GM12874 (cell line): Measurements from ENCODE around the gene PDGFA.

Source experiments
- CTCF ChIP-seq: IDR thresholded peaks from 2 replicates; pipeline ENCODE4 v1.5.1; 2011; ENCODE audit warnings: low read depth, mild to moderate bottlenecking, control low read depth, low read length, moderate library complexity; ENCODE audit not compliant: insufficient read depth

PDGFA gene

GRCh38 chr7:459584-460373 lies 59.9 kb downstream of the PDGFA start:
- no peak for TF ChIP-seq CTCF

GRCh38 chr7:458511-459245 lies 61.0 kb downstream of the PDGFA start:
- no peak for TF ChIP-seq CTCF

- no peak for TF ChIP-seq CTCF
These were observed 61.7 kb downstream of the PDGFA start for GRCh38 chr7:457814-458510.

GRCh38 chr7:455110-455928 lies 64.3 kb downstream of the PDGFA start:
- no peak for TF ChIP-seq CTCF

- TF ChIP-seq CTCF = no peak
These were observed 65.1 kb downstream of the PDGFA start for GRCh38 chr7:454356-455109.

GRCh38 chr7:453597-454306 lies 65.9 kb downstream of the PDGFA start:
- TF ChIP-seq CTCF = no peak
